Astrocyte (in vitro differentiated cells and primary cell): ENCODE measurements around the gene AP3S2. TPM values are rescaled to one million over a fixed set of nuclear protein-coding genes. Genes with fewer than 3 reads are reported as not detected.
"Not testable (repeated sequence)": the region's sequence is repeated elsewhere in the genome, so short reads cannot be mapped to it uniquely, and the experiment has no call there.

Source experiments
- DNase-seq: peaks from one replicate; pipeline ENCODE4 v3.0.0-alpha.2; 2010; ENCODE audit warnings: low read depth
- FAIRE-seq: peaks from 2 replicates; lab custom pipeline; 2011; peaks lifted over from hg19 to GRCh38; lab: Jason Lieb, UNC
- H2AFZ ChIP-seq: 2 replicates; pipeline ENCODE4 v1.6.0; 2012; ENCODE audit warnings: low read depth, low read length, inconsistent platforms
- H3K27ac ChIP-seq: 2 replicates; pipeline ENCODE4 v1.5.1; 2011; ENCODE audit warnings: low read depth, low read length, inconsistent platforms
- H3K27me3 ChIP-seq: 2 replicates; pipeline ENCODE4 v1.6.0; 2011; ENCODE audit warnings: low read length, inconsistent platforms; ENCODE audit not compliant: insufficient read depth
- H3K36me3 ChIP-seq: 2 replicates; pipeline ENCODE4 v1.5.1; 2011; ENCODE audit warnings: low read length, inconsistent platforms; ENCODE audit not compliant: insufficient read depth
- H3K4me1 ChIP-seq: 2 replicates; pipeline ENCODE4 v1.5.1; 2011; ENCODE audit warnings: low read length, inconsistent platforms; ENCODE audit not compliant: insufficient read depth
- H3K4me2 ChIP-seq: 2 replicates; pipeline ENCODE4 v1.6.0; 2012; ENCODE audit warnings: low read length, inconsistent platforms
- H3K4me3 ChIP-seq: 2 replicates; pipeline ENCODE4 v1.5.1; 2011; ENCODE audit warnings: low read depth, mild to moderate bottlenecking, low read length, inconsistent platforms; ENCODE audit not compliant: insufficient read depth
- H3K79me2 ChIP-seq: 2 replicates; pipeline ENCODE4 v1.6.0; 2012; ENCODE audit warnings: mild to moderate bottlenecking, low read length, inconsistent platforms; ENCODE audit not compliant: insufficient read depth
- H3K9ac ChIP-seq: 2 replicates; pipeline ENCODE4 v1.6.0; 2012; ENCODE audit warnings: mild to moderate bottlenecking, low read length, inconsistent platforms
- H3K9me3 ChIP-seq: 2 replicates; pipeline ENCODE4 v1.5.1; 2012; ENCODE audit warnings: low read depth, mild to moderate bottlenecking, low read length, inconsistent platforms; ENCODE audit not compliant: insufficient read depth
- H4K20me1 ChIP-seq: 2 replicates; pipeline ENCODE4 v1.6.0; 2012; ENCODE audit warnings: low read length, inconsistent platforms; ENCODE audit not compliant: insufficient read depth
- H3K27ac Mint-ChIP-seq: one replicate; pipeline ENCODE4 v1.8.0; 2021; ENCODE audit warnings: mild to moderate bottlenecking, mixed read lengths; ENCODE audit not compliant: unreplicated experiment
- H3K27me3 Mint-ChIP-seq: one replicate; pipeline ENCODE4 v1.8.0; 2021; ENCODE audit warnings: low read depth, mixed read lengths; ENCODE audit not compliant: unreplicated experiment
- H3K36me3 Mint-ChIP-seq: one replicate; pipeline ENCODE4 v1.8.0; 2021; ENCODE audit warnings: low read depth, mixed read lengths; ENCODE audit not compliant: unreplicated experiment
- H3K4me1 Mint-ChIP-seq: one replicate; pipeline ENCODE4 v1.8.0; 2021; ENCODE audit warnings: low read depth, mixed read lengths; ENCODE audit not compliant: unreplicated experiment
- H3K4me3 Mint-ChIP-seq: one replicate; pipeline ENCODE4 v1.8.0; 2021; ENCODE audit warnings: mild to moderate bottlenecking, moderate library complexity, mixed read lengths; ENCODE audit not compliant: unreplicated experiment
- H3K9me3 Mint-ChIP-seq: one replicate; pipeline ENCODE4 v1.8.0; 2021; ENCODE audit warnings: mild to moderate bottlenecking, mixed read lengths; ENCODE audit not compliant: unreplicated experiment
- EZH2 ChIP-seq: IDR thresholded peaks from 2 replicates; pipeline ENCODE4 v1.6.1; 2012; ENCODE audit warnings: mild to moderate bottlenecking, low read length, inconsistent platforms; ENCODE audit not compliant: insufficient read depth
- total RNA-seq: library from RNA; stranded (reverse); gene quantifications from 2 replicates; pipeline ENCODE4 v1.2.1, GENCODE V29; 2021
- TF ChIP-seq, protein P1 (sequence below): IDR thresholded peaks from 2 replicates; pipeline ENCODE4 v1.5.1; 2011; ENCODE audit warnings: low read depth, mild to moderate bottlenecking, inconsistent platforms, low read length, moderate library complexity; ENCODE audit not compliant: insufficient read depth

The AP3S2 gene
- total RNA-seq, 1 donor from 2014 or later: 41.2 TPM

DNA sequence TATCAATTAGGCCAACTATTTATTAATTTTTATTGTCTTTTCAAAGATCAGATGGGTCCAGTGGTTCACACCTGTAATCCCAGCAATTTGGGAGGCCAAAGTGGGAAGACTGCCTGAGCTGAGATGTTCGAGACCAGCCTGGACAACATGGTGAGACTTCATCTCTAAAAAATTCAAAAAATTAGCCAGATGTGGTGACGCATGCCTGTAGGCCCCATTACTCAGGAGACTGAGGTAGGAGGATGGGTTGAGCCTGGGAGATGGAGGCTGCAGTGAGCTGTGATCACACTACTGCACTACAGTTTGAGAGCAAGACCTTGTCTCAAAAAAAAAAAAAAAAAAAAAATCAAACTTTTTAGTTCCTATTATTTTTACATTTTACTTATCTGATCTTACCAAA lies 8.2 kb downstream of the AP3S2 start:
- peaks cover 5% of the 10 kb centered on the region for H3K79me2 ChIP-seq
- no peaks in the 10 kb centered on the region for H3K9me3 ChIP-seq
- H3K36me3 ChIP-seq: peaks cover 23% of the 10 kb centered on the region
- Mint-ChIP-seq H3K4me3 (no peak overlapping the region), H3K27me3 (no peaks in the 10 kb centered on the region), H3K4me1 (no peaks in the 10 kb centered on the region), H3K27ac (no peak overlapping the region), H3K36me3 (no peaks in the 10 kb centered on the region), H3K9me3 (no peaks in the 10 kb centered on the region)
- peaks cover 19% of the 10 kb centered on the region for H4K20me1 ChIP-seq
- no peak overlapping the region for H2AFZ ChIP-seq
- no peak overlapping the region for H3K4me3 ChIP-seq
- DNase-seq (no peak), FAIRE-seq (no peak)
- H3K9ac ChIP-seq: no peak overlapping the region
- H3K27ac ChIP-seq: no peak overlapping the region
- TF ChIP-seq EZH2: no peak
- TF ChIP-seq, protein P1, sequence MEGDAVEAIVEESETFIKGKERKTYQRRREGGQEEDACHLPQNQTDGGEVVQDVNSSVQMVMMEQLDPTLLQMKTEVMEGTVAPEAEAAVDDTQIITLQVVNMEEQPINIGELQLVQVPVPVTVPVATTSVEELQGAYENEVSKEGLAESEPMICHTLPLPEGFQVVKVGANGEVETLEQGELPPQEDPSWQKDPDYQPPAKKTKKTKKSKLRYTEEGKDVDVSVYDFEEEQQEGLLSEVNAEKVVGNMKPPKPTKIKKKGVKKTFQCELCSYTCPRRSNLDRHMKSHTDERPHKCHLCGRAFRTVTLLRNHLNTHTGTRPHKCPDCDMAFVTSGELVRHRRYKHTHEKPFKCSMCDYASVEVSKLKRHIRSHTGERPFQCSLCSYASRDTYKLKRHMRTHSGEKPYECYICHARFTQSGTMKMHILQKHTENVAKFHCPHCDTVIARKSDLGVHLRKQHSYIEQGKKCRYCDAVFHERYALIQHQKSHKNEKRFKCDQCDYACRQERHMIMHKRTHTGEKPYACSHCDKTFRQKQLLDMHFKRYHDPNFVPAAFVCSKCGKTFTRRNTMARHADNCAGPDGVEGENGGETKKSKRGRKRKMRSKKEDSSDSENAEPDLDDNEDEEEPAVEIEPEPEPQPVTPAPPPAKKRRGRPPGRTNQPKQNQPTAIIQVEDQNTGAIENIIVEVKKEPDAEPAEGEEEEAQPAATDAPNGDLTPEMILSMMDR: no peak
- no peaks in the 10 kb centered on the region for H3K4me1 ChIP-seq
- H3K4me2 ChIP-seq: no peak overlapping the region
- H3K27me3 ChIP-seq: no peaks in the 10 kb centered on the region

DNA sequence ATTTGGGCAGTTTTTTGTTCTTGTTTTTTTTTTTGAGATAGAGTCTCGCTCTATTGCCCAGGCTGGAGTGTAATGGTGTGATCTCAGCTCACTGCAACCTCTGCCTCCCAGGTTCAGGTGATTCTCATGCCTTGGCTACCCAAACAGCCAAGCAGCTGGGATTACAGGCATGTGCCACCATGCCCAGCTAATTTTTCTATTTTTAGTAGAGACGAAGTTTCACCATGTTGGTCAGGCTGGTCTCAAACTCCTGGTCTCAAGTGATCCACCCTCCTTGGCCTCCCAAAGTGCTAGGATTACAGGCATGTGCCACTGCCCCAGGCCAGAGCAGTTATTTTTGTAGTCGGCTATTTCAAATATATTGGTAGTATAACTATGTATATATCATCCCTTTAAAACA lies 8.6 kb downstream of the AP3S2 start:
- Histone ChIP-seq H3K36me3 (peaks cover 23% of the 10 kb centered on the region), H4K20me1 (peaks cover 15% of the 10 kb centered on the region)
- not testable (repeated sequence) for H3K4me3 ChIP-seq, H3K9me3 Mint-ChIP-seq, H3K9ac ChIP-seq, H3K4me1 ChIP-seq, H3K9me3 ChIP-seq, H3K79me2 ChIP-seq, H3K27ac ChIP-seq, H3K27me3 ChIP-seq, H2AFZ ChIP-seq, H3K27ac Mint-ChIP-seq, H3K27me3 Mint-ChIP-seq, FAIRE-seq, DNase-seq, H3K4me3 Mint-ChIP-seq, H3K36me3 Mint-ChIP-seq, H3K4me2 ChIP-seq, H3K4me1 Mint-ChIP-seq

DNA sequence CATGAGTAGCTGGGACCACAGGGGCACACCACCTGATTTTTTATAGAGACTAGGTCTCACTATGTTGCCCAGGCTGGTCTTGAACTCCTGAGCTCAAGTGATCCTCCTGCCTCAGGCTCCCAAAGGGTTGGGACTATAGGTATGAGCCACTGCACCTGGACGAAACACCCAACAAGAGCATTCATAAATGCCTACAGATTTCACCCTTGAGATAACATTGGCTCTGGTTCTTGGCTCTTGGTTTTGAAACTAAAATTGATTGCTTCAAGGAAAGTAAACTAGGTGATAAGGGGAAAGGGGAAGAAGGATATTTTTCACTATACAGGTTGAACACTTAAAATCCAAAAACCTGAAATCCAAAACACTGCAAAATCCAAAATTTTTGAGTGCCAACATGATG lies 10.3 kb downstream of the AP3S2 start:
- no peak overlapping the region for H3K27ac Mint-ChIP-seq
- no peaks in the 10 kb centered on the region for H3K36me3 Mint-ChIP-seq
- Histone ChIP-seq H3K9ac (no peak overlapping the region), H3K4me2 (no peak overlapping the region), H3K4me3 (no peak overlapping the region), H2AFZ (no peak overlapping the region), H3K27ac (no peak overlapping the region), H4K20me1 (peaks cover 10% of the 10 kb centered on the region), H3K27me3 (no peaks in the 10 kb centered on the region), H3K4me1 (no peaks in the 10 kb centered on the region), H3K79me2 (no peaks in the 10 kb centered on the region), H3K36me3 (peaks cover 20% of the 10 kb centered on the region), H3K9me3 (no peaks in the 10 kb centered on the region)
- TF ChIP-seq EZH2: no peak
- TF ChIP-seq, protein P1: no peak
- H3K4me3 Mint-ChIP-seq: no peak overlapping the region
- DNase-seq (no peak), FAIRE-seq (no peak)
- no peaks in the 10 kb centered on the region for H3K4me1 Mint-ChIP-seq
- no peaks in the 10 kb centered on the region for H3K27me3 Mint-ChIP-seq
- no peaks in the 10 kb centered on the region for H3K9me3 Mint-ChIP-seq
